ENCODE results near the gene LRRC1. TPM values are rescaled to one million over a fixed set of nuclear protein-coding genes. Genes with fewer than 3 reads are reported as not detected.
"Not testable (repeated sequence)": the region's sequence is repeated elsewhere in the genome, so short reads cannot be mapped to it uniquely, and the experiment has no call there.

The LRRC1 gene
- total RNA-seq, 1 experiment from 2014 or later = 7.9 TPM

DNA sequence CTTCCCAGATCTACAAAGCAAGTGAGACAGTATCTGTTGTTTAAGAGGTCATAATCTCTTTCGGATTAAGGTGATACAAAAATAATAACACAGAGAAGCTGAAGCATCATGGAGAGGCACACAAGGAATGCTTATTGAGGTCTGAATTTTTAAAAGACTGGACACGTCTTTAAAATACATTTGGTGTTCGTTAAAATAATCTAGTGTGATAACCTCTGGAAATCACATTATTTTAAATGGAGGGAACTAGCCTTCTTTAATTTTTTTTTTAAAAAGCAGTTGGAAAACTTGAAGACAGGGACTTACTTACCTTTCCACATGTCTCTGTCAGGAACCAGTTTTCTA lies 1.9 kb upstream of the LRRC1 start:
- no peak for DNase-seq (ENCODE audit: low spot score)

DNA sequence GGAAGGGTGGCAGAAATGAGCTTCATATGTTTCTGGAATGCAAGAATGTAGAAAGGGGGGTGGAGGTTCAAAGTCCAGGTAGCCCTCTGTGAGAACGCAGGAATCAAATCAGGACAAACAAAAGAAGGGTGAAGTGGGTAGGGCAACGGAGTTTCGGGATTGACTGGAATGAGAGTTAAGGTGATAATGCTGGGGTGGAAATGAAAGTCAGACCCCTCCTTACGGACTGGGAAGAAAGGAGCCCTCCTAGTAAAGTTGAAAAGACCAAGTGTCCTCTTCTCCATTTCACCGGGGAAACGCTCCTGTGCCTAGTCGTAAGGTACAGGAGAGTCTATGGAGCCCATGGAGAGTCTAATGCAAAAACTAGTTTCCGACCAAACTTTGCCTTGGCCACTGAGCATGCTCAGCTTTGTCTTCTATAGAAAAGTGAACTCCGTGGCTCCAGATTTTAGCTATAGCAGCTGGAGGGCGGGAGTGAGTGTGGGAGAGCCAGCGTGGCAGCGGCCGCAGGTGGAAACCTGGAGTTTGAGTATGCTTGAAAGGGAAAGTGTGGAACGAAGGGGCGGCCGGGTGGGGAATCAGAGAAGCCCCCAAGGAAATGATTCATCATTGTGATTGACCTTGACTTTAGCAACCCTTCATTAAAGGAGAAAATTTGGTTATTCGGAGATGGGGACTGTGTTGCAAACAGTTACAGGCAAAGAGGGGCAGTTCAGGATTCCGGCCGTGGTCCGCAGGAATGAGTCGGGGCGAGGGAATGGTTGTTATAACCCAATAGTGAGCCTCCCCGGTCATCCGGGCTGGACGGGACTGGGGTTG lies 1.3 kb upstream of the LRRC1 start:
- peak; percentile 44 for DNase-seq (ENCODE audit: low spot score)

DNA sequence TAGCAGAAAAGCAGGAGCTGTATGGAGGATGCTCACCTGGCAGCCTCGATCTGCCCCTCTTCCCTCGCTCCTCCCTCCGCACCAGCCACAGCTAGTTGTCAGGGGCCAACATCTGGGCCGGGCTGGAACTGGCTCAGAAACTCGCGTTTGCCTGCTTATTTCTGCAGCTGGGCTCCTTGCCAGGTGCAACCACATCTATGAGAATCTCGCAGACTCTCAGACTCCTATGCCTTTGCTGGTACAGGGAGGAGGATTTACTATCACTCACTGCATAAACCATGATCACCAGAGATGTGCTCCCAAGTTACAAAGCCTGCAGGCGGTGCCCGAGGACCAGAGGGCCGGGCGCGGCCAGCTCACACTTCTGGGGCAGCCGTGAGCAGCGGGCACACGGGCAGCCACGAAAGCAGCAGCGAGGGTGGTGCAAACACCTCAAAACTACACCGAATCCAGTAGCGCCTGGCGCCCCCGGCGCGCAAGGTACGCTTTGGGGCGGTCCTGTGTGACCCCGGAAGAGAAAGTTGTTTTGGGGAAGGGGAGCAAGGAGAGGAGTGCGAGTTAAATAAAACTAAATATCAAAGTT lies 577 bp upstream of the LRRC1 start:
- DNase-seq (ENCODE audit: low spot score) = peak; percentile 78

GRCh38 chr6:53795340-53795701 lies 516 bp downstream of the LRRC1 start:
- no peak for DNase-seq (ENCODE audit: low spot score)

DNA sequence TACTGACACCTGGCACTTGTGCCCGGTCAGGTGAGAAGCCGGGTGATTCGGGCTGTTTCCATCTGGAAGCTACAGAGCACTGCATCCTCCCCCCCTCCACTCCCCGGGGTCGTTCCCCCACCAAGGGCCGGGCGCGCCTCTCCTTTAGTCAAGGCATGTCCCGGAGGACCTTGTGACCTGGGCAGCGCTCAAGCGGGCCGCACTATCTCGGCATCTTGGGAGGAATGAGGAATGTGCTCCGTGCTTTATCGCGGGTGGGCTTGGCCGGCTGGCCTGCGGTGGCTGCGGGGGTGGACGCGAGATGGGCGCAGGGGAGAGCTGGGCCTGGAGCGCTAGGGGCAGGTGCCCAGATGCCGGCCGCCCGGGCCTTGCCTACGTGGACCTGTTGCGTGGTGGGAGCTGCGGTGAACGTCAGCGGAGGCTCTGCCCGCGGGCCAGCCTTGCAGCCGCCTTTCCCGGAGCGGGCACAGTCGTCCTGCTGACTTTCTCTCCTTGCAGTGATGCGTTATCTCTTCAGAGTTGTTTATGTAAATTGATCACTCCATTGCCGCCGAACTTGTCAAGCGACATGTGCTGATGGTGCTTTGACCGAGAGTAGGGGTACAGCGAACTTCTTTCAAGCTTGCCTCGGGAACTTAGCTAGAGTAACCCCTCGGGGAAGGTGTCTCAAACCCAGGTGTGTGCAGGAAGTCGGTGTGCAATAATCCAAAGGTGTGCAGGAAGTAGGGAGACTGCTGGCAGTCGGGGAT lies 1.1 kb downstream of the LRRC1 start:
- no peak for DNase-seq (ENCODE audit: low spot score)

DNA sequence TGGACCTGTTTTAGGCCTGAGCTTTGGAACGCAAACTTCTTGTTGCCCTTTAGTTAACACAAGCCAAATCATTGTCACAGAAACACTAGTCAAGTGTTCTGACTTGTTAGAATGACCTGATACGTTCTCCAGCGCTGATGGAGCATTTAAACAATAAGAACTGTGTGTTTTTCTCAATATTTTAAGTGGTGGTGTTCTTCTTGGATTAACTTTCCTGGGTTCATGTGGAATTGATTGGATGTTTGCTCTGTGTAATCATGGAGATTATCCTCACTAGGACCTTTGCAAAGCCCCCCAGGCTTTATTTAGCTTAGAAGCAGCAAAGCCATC lies 1.6 kb downstream of the LRRC1 start:
- DNase-seq (ENCODE audit: low spot score) = no peak

- peak; percentile 29 for DNase-seq (ENCODE audit: low spot score)
Measured at GRCh38 chr6:53796791-53797190, 2.0 kb downstream of the LRRC1 start.

DNA sequence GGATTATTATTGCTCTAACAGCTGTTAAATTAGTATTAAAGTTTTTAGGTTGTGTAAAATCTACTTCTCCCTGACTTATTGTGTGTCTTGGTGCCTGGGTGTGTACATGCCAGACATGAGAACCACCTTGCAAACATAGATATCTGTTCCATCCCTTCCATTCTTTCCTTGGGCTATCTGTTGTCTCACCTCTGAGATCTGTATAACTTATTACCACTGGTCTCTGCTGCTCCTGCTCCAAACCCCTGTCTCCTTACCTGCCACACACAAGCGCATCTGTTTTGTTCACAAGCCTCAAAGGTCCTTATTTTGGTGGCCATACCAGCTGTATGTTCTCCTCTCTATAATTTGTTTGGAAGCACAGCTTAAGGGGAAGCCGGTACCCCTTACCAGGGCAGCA lies 2.5 kb downstream of the LRRC1 start:
- no peak for DNase-seq (ENCODE audit: low spot score)

- DNase-seq (ENCODE audit: low spot score) = no peak
Measured at GRCh38 chr6:53799340-53799739, 4.5 kb downstream of the LRRC1 start.

DNA sequence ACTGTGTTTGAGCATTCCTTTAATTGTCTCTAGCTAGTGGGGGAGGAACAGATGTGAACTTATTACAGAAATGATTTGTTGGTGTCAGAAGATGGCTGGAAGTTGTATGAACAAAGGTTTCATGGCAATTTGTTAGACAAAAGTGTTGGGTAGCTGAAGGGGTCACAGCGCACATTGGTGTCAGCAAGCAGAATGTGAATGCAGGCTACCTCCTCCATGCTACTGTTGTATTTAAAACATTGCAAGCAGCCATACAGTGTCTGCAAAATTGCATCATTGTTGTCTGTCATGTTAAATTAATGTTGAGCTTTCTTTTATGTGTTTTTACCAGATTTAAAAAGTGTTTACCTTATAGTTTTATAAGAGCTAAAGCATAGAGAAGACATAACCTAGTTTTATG lies 6.2 kb downstream of the LRRC1 start:
- DNase-seq (ENCODE audit: low spot score) = no peak

GRCh38 chr6:53802582-53802981 lies 7.8 kb downstream of the LRRC1 start:
- DNase-seq (ENCODE audit: low spot score) = no peak

GRCh38 chr6:53803081-53803860 lies 8.5 kb downstream of the LRRC1 start:
- DNase-seq (ENCODE audit: low spot score) = no peak

- no peak for DNase-seq (ENCODE audit: low spot score)
Measured at GRCh38 chr6:53805016-53805415, 10.2 kb downstream of the LRRC1 start.

- DNase-seq (ENCODE audit: low spot score) = no peak
Measured at GRCh38 chr6:53805725-53806124, 10.9 kb downstream of the LRRC1 start.

DNA sequence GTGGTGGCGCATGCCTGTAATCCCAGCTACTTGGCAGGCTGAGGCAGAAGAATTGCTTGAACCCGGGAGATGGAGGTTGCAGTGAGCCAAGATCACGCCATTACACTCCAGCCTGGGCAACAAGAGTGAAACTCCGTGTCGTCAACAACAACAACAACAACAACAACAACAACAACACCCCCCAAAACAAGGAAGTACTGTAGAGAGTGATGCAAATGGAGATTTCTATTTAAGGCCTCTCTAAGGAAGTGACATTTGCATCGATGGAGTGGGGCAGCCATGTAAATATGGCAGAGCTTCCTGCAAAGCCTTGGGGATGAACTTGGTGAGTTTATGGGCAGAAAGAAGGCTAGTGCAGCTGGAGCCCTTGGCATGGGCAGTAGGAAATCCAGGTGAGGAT lies 12.8 kb downstream of the LRRC1 start:
- not testable (repeated sequence) for DNase-seq (ENCODE audit: low spot score)

DNA sequence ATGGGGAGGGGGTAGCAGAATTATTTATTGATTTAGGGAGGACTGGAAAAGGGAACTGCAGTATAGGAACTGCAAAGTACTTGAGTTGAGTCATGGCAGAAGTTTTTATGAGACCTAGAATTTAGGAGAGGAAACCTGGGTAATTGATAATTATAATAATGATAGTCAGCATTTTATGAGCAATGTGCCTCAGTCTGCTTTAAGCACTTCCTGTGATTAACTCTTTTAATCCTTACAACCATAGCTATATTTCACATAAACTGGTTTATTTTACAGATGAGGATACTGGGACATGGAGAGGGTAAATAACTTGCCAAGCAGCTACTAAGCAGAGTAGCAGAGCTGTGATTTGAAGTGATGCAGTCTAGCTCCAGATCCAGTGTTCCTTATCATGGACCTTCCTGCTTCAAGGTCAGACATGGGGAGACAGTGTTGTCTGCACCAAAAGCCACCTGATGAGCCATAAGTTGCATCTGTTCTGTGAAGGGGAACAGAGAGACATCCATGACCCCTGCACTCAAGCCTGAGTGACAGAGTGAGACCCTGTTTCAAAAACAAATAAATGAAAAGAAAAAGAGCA lies 13.6 kb downstream of the LRRC1 start:
- DNase-seq (ENCODE audit: low spot score) = no peak

DNA sequence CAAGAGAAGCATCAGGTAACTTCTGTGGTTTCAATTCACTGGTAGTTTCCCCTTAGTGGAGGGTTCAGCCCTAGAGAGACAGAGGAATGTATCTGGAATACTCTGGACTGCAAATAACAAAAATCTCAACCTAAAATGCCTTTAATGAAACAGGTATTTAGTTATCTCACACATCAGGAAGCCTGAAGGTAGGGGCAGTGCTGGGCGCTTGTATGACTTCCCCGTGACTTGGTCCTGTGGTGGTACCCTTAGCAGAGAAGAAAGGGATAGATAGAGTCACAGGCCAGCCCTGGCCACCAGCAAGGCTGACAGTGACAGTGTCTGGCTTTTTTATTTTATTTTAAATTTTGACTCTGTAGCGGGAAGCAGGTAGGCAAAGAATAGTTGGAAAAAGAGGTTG lies 14.9 kb downstream of the LRRC1 start:
- no peak for DNase-seq (ENCODE audit: low spot score)

DNA sequence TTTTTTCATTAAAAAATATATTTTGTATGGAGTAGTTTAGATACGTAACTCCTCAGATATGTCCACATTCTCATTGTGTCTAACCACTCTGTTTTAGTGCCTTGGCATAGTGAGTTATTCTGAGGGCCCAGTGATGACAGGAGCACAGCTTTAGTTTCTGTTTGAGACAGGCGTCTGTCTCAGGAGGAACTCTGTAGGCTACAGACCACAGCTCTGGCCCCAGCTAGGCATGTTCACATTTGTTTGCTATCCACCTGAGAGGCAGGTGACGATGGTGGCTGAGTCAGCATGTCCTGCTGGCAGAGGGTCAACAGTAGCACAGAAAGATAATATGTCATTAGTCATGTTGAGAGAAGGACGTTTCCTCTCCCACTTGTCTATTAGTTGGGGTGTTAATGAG lies 16.3 kb downstream of the LRRC1 start:
- no peak for DNase-seq (ENCODE audit: low spot score)

- no peak for DNase-seq (ENCODE audit: low spot score)
Measured at GRCh38 chr6:53811746-53812145, 16.9 kb downstream of the LRRC1 start.

- no peak for DNase-seq (ENCODE audit: low spot score)
Measured at GRCh38 chr6:53813096-53813495, 18.3 kb downstream of the LRRC1 start.

DNA sequence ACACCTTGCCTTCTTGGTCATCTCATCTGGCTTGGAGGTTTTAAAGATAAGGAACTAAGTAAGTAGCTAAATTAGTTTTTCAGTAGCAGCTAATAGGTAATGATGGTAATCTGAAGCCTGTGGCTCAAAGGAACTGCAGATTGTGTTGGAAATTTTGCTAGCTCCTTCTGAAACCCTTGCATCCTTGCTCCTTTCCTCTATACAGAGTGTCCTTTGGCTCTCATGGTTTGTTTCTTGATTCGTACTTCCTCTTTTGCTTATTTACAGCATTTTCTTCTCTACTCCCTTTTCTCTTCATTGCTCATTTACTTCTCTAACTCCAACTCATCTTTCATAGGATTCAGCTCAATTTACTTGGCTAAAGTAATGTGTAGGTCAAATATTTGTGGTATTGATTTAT lies 19.0 kb downstream of the LRRC1 start:
- no peak for DNase-seq (ENCODE audit: low spot score)

GRCh38 chr6:53814353-53814752 lies 19.5 kb downstream of the LRRC1 start:
- DNase-seq (ENCODE audit: low spot score) = no peak
